ENCODE measurements around the gene RBM4B.

The RBM4B gene

GRCh38 chr11:66628061-66628603, 49.6 kb downstream of the RBM4B start:
- Histone ChIP-seq H4K20me1 (ENCODE audit: insufficient read depth, low read length) (peaks cover 3% of the 10 kb centered on the region; the same call in 1 of the 2 replicates), H3F3A (ENCODE audit: insufficient read depth, low read length) (no peaks in the 10 kb centered on the region), H3K36me3 (ENCODE audit: insufficient read depth, low read length) (peaks cover 99% of the 10 kb centered on the region), H3K4me3 (ENCODE audit: low read depth, low read length, poor library complexity, severe bottlenecking) (no peak overlapping the region), H3K9me3 (ENCODE audit: low read length) (no peaks in the 10 kb centered on the region), H2AFZ (ENCODE audit: low read length) (no peak overlapping the region), H3K9ac (ENCODE audit: low read length) (no peak overlapping the region), H3K9me2 (ENCODE audit: low read depth, low read length) (no peaks in the 10 kb centered on the region), H3K27ac (ENCODE audit: low read depth, low read length, poor library complexity, severe bottlenecking) (no peak overlapping the region), H3K4me2 (ENCODE audit: low read length) (no peak overlapping the region), H3K79me2 (ENCODE audit: insufficient read depth, low read length) (peaks cover 82% of the 10 kb centered on the region), H3K4me1 (ENCODE audit: insufficient read depth, low read length, severe bottlenecking) (no peaks in the 10 kb centered on the region), H3K27me3 (ENCODE audit: insufficient read depth, low read length) (no peaks in the 10 kb centered on the region)
- TF ChIP-seq EZH2 (IDR thresholded peaks at IDR 0.05; ENCODE audit: borderline replicate concordance, low read length): no peak
- no peak for TF ChIP-seq CTCF (IDR thresholded peaks at IDR 0.05; ENCODE audit: low read length)

GRCh38 chr11:66626926-66627325, 50.8 kb downstream of the RBM4B start:
- H4K20me1 ChIP-seq (ENCODE audit: insufficient read depth, low read length): peaks cover 3% of the 10 kb centered on the region; the same call in 1 of the 2 replicates
- H3K27ac ChIP-seq (ENCODE audit: low read depth, low read length, poor library complexity, severe bottlenecking): no peak overlapping the region
- H2AFZ ChIP-seq (ENCODE audit: low read length): no peak overlapping the region
- H3K36me3 ChIP-seq (ENCODE audit: insufficient read depth, low read length): peaks cover 99% of the 10 kb centered on the region
- H3K4me2 ChIP-seq (ENCODE audit: low read length): no peak overlapping the region
- H3K4me1 ChIP-seq (ENCODE audit: insufficient read depth, low read length, severe bottlenecking): peaks cover 10% of the 10 kb centered on the region
- H3K9me3 ChIP-seq (ENCODE audit: low read length): no peaks in the 10 kb centered on the region
- H3K27me3 ChIP-seq (ENCODE audit: insufficient read depth, low read length): no peaks in the 10 kb centered on the region
- peaks cover 89% of the 10 kb centered on the region for H3K79me2 ChIP-seq (ENCODE audit: insufficient read depth, low read length)
- no peak overlapping the region for H3K4me3 ChIP-seq (ENCODE audit: low read depth, low read length, poor library complexity, severe bottlenecking)
- no peaks in the 10 kb centered on the region for H3K9me2 ChIP-seq (ENCODE audit: low read depth, low read length)
- H3K9ac ChIP-seq (ENCODE audit: low read length): no peak overlapping the region
- no peaks in the 10 kb centered on the region for H3F3A ChIP-seq (ENCODE audit: insufficient read depth, low read length)
- TF ChIP-seq EZH2 (IDR thresholded peaks at IDR 0.05; ENCODE audit: borderline replicate concordance, low read length): no peak
- no peak for TF ChIP-seq CTCF (IDR thresholded peaks at IDR 0.05; ENCODE audit: low read length)

- Histone ChIP-seq H3F3A (ENCODE audit: insufficient read depth, low read length) (no peaks in the 10 kb centered on the region), H3K79me2 (ENCODE audit: insufficient read depth, low read length) (peaks cover 91% of the 10 kb centered on the region), H3K36me3 (ENCODE audit: insufficient read depth, low read length) (peaks cover 99% of the 10 kb centered on the region), H3K9me3 (ENCODE audit: low read length) (no peaks in the 10 kb centered on the region), H3K4me1 (ENCODE audit: insufficient read depth, low read length, severe bottlenecking) (peaks cover 16% of the 10 kb centered on the region), H3K4me3 (ENCODE audit: low read depth, low read length, poor library complexity, severe bottlenecking) (no peak overlapping the region), H3K27me3 (ENCODE audit: insufficient read depth, low read length) (no peaks in the 10 kb centered on the region), H3K27ac (ENCODE audit: low read depth, low read length, poor library complexity, severe bottlenecking) (no peak overlapping the region), H3K9ac (ENCODE audit: low read length) (no peak overlapping the region), H3K4me2 (ENCODE audit: low read length) (no peak overlapping the region), H4K20me1 (ENCODE audit: insufficient read depth, low read length) (peaks cover 3% of the 10 kb centered on the region; the same call in 1 of the 2 replicates), H2AFZ (ENCODE audit: low read length) (no peak overlapping the region), H3K9me2 (ENCODE audit: low read depth, low read length) (no peaks in the 10 kb centered on the region)
- TF ChIP-seq CTCF (IDR thresholded peaks at IDR 0.05; ENCODE audit: low read length): no peak
- no peak for TF ChIP-seq EZH2 (IDR thresholded peaks at IDR 0.05; ENCODE audit: borderline replicate concordance, low read length)
Observed at GRCh38 chr11:66626382-66626781, 51.3 kb downstream of the RBM4B start.

Measured in OCI-LY1 (cell line).